WERI-Rb-1 (cell line): ENCODE results near the gene ITM2C.

Experiments used
- DNase-seq: peaks from one replicate; pipeline ENCODE4 v3.0.0-alpha.2; 2020
- H3K27ac ChIP-seq: fragments of 250-450 bp; sonication (Bioruptor Pico); 2 replicates; pipeline ENCODE4 v1.5.1; 2020; ENCODE audit warnings: mild to moderate bottlenecking, moderate library complexity
- H3K27me3 ChIP-seq: fragments of 250-450 bp; sonication (Bioruptor Pico); 2 replicates; pipeline ENCODE4 v1.5.1; 2021; ENCODE audit warnings: mild to moderate bottlenecking, low read depth, moderate library complexity; ENCODE audit not compliant: insufficient read depth, severe bottlenecking
- H3K36me3 ChIP-seq: fragments of 250-450 bp; sonication (Bioruptor Pico); 2 replicates; pipeline ENCODE4 v1.5.1; 2020; ENCODE audit warnings: mild to moderate bottlenecking, moderate library complexity
- H3K4me3 ChIP-seq: 2 replicates; pipeline ENCODE4 v1.5.1; 2011; ENCODE audit warnings: low read depth, mild to moderate bottlenecking, control low read depth, low read length
- H3K9me3 ChIP-seq: fragments of 250-450 bp; sonication (Bioruptor Pico); 2 replicates; pipeline ENCODE4 v1.5.1; 2021; ENCODE audit warnings: mild to moderate bottlenecking, moderate library complexity; ENCODE audit not compliant: severe bottlenecking
- CTCF ChIP-seq: IDR thresholded peaks from 2 replicates; pipeline ENCODE4 v1.5.1; 2011; ENCODE audit warnings: low read depth, mild to moderate bottlenecking, control low read depth, inconsistent platforms, low read length

ITM2C gene

GRCh38 chr2:230828272-230828961 is 36.3 kb upstream of the ITM2C start:
- peaks cover 4% of the 10 kb centered on the region for H3K9me3 ChIP-seq
- no peaks in the 10 kb centered on the region for H3K36me3 ChIP-seq
- no peaks in the 10 kb centered on the region for H3K27me3 ChIP-seq
- DNase-seq, result no peak
- TF ChIP-seq CTCF, result no peak
- H3K27ac ChIP-seq, result no peak overlapping the region
- no peak overlapping the region for H3K4me3 ChIP-seq

- Histone ChIP-seq H3K4me3 (no peak overlapping the region), H3K36me3 (no peaks in the 10 kb centered on the region), H3K9me3 (peaks cover 4% of the 10 kb centered on the region), H3K27ac (no peak overlapping the region), H3K27me3 (no peaks in the 10 kb centered on the region)
- no peak for DNase-seq
- TF ChIP-seq CTCF, result no peak
These were observed 35.4 kb upstream of the ITM2C start for GRCh38 chr2:230829293-230829692.

GRCh38 chr2:230829959-230830358 is 34.8 kb upstream of the ITM2C start:
- no peak overlapping the region for H3K27ac ChIP-seq
- no peak overlapping the region for H3K4me3 ChIP-seq
- H3K27me3 ChIP-seq, result no peaks in the 10 kb centered on the region
- H3K9me3 ChIP-seq, result peaks cover 4% of the 10 kb centered on the region
- no peak for TF ChIP-seq CTCF
- no peaks in the 10 kb centered on the region for H3K36me3 ChIP-seq
- DNase-seq, result no peak

GRCh38 chr2:230830428-230830827 is 34.3 kb upstream of the ITM2C start:
- no peak for TF ChIP-seq CTCF
- Histone ChIP-seq H3K36me3 (no peaks in the 10 kb centered on the region), H3K9me3 (peaks cover 4% of the 10 kb centered on the region), H3K27ac (no peak overlapping the region), H3K27me3 (no peaks in the 10 kb centered on the region), H3K4me3 (no peak overlapping the region)
- no peak for DNase-seq

- no peaks in the 10 kb centered on the region for H3K9me3 ChIP-seq
- no peak for TF ChIP-seq CTCF
These were observed 24.4 kb upstream of the ITM2C start for GRCh38 chr2:230840301-230840700.

GRCh38 chr2:230842473-230842872 is 22.3 kb upstream of the ITM2C start:
- H3K36me3 ChIP-seq, result no peaks in the 10 kb centered on the region
- H3K27me3 ChIP-seq, result no peaks in the 10 kb centered on the region
- H3K9me3 ChIP-seq, result peaks cover 6% of the 10 kb centered on the region
- DNase-seq, result no peak
- no peak overlapping the region for H3K27ac ChIP-seq
- H3K4me3 ChIP-seq, result no peak overlapping the region
- no peak for TF ChIP-seq CTCF

More at GRCh38 chr2:230840301-230840700, 24.4 kb upstream of the ITM2C start:
- no peak overlapping the region for H3K27ac ChIP-seq
- H3K27me3 ChIP-seq, result no peaks in the 10 kb centered on the region
- no peaks in the 10 kb centered on the region for H3K36me3 ChIP-seq
- H3K4me3 ChIP-seq, result no peak overlapping the region
- DNase-seq, result no peak
